Measurements from ENCODE around the gene DNAJC7.

GRCh38 chr17:41937970-41938954, 79.0 kb downstream of the DNAJC7 start:
- TF ChIP-seq, protein P1, sequence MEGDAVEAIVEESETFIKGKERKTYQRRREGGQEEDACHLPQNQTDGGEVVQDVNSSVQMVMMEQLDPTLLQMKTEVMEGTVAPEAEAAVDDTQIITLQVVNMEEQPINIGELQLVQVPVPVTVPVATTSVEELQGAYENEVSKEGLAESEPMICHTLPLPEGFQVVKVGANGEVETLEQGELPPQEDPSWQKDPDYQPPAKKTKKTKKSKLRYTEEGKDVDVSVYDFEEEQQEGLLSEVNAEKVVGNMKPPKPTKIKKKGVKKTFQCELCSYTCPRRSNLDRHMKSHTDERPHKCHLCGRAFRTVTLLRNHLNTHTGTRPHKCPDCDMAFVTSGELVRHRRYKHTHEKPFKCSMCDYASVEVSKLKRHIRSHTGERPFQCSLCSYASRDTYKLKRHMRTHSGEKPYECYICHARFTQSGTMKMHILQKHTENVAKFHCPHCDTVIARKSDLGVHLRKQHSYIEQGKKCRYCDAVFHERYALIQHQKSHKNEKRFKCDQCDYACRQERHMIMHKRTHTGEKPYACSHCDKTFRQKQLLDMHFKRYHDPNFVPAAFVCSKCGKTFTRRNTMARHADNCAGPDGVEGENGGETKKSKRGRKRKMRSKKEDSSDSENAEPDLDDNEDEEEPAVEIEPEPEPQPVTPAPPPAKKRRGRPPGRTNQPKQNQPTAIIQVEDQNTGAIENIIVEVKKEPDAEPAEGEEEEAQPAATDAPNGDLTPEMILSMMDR (IDR thresholded peaks at IDR 0.05): no peak
- no peak for TF ChIP-seq POLR2A (IDR thresholded peaks at IDR 0.05)

Measured in lower leg skin (tissue), 3 donors.